CD14-positive monocyte (primary cell): ENCODE measurements around the gene BUB1B. TPM values are rescaled to one million over a fixed set of nuclear protein-coding genes. Genes with fewer than 3 reads are reported as not detected.

ENCODE experiments used
- DNase-seq, 3 donors: peaks; one replicate each; pipeline ENCODE4 v3.0.0-alpha.2; 2011 to 2022
- H2AFZ ChIP-seq: 2 replicates; pipeline ENCODE4 v1.6.0; 2012; ENCODE audit warnings: mild to moderate bottlenecking, low read depth, low read length, inconsistent platforms; ENCODE audit not compliant: insufficient read depth, poor library complexity, severe bottlenecking
- H3K27ac ChIP-seq, 2 donors: 1 replicate in 1 of 2; 2 replicates in 1 of 2; pipeline ENCODE4 v1.5.1; 2012 to 2013; ENCODE audit warnings: low read length in 2 of 2, control low read depth in 1 of 2, inconsistent platforms in 1 of 2, low read depth in 1 of 2, mild to moderate bottlenecking in 1 of 2
- H3K27me3 ChIP-seq, 2 donors: one replicate each; pipeline versions ENCODE4 v1.6.0 to v1.6.1; 2011 to 2013; ENCODE audit warnings: low read length in 2 of 2; ENCODE audit not compliant: control insufficient read depth in 2 of 2, insufficient read depth in 2 of 2
- H3K36me3 ChIP-seq, 2 donors: replicated peaks in 1 of 2; 1 replicate in 1 of 2; 2 replicates in 1 of 2; pipeline versions ENCODE4 v1.5.1 to v1.6.1; 2012 to 2013; ENCODE audit warnings: low read length in 2 of 2, control low read depth in 1 of 2, inconsistent platforms in 1 of 2, mild to moderate bottlenecking in 1 of 2; ENCODE audit not compliant: insufficient read depth in 2 of 2, control insufficient read depth in 1 of 2
- H3K4me1 ChIP-seq, 2 donors: 1 replicate in 1 of 2; 2 replicates in 1 of 2; pipeline versions ENCODE4 v1.5.1 to v1.6.1; 2012 to 2013; ENCODE audit warnings: low read length in 2 of 2, control low read depth in 1 of 2, inconsistent platforms in 1 of 2, mild to moderate bottlenecking in 1 of 2, moderate library complexity in 1 of 2; ENCODE audit not compliant: insufficient read depth in 2 of 2, control insufficient read depth in 1 of 2
- H3K4me2 ChIP-seq: replicated peaks from 2 replicates; pipeline ENCODE3; 2012; ENCODE audit warnings: low read length, moderate library complexity, mild to moderate bottlenecking; ENCODE audit not compliant: poor library complexity, severe bottlenecking; ENCODE audit errors: extremely low read depth
- H3K4me3 ChIP-seq, 3 experiments: fragments of 200-600 bp in 1 of 3; sonication (generic) in 1 of 3; replicated peaks in 1 of 3; 1 replicate in 2 of 3; 2 replicates in 1 of 3; pipeline ENCODE4 v1.5.1; 2011 to 2013; ENCODE audit warnings: low read length in 3 of 3, mild to moderate bottlenecking in 3 of 3, control low read depth in 2 of 3, low read depth in 2 of 3, inconsistent platforms in 1 of 3, moderate library complexity in 1 of 3
- H3K79me2 ChIP-seq: 2 replicates; pipeline ENCODE4 v1.6.0; 2012; ENCODE audit warnings: mild to moderate bottlenecking, control low read depth, inconsistent platforms, low read length, moderate library complexity; ENCODE audit not compliant: insufficient read depth
- H3K9ac ChIP-seq: 2 replicates; pipeline ENCODE4 v1.6.0; 2017; ENCODE audit warnings: low read length, mild to moderate bottlenecking; ENCODE audit not compliant: insufficient read depth, poor library complexity, severe bottlenecking
- H3K9me3 ChIP-seq, 2 donors: replicated peaks in 1 of 2; 1 replicate in 1 of 2; 2 replicates in 1 of 2; pipeline versions ENCODE4 v1.5.1 to v1.6.1; 2012 to 2013; ENCODE audit warnings: low read length in 2 of 2, control low read depth in 1 of 2; ENCODE audit not compliant: control insufficient read depth in 1 of 2, insufficient read depth in 1 of 2
- H4K20me1 ChIP-seq: 2 replicates; pipeline ENCODE4 v1.6.0; 2012; ENCODE audit warnings: mild to moderate bottlenecking, low read length, control low read depth, moderate library complexity; ENCODE audit not compliant: insufficient read depth
- H3K27ac Mint-ChIP-seq, 7 donors: one replicate each; pipeline ENCODE4 v1.8.0; 2020; ENCODE audit warnings: mild to moderate bottlenecking in 7 of 7, mixed read lengths in 7 of 7, moderate library complexity in 6 of 7, inconsistent platforms in 2 of 7
- H3K27me3 Mint-ChIP-seq, 3 donors: one replicate each; pipeline ENCODE4 v1.8.0; 2021 to 2022; ENCODE audit warnings: low read depth in 3 of 3, mild to moderate bottlenecking in 3 of 3, mixed read lengths in 3 of 3, moderate library complexity in 3 of 3, inconsistent platforms in 1 of 3
- H3K36me3 Mint-ChIP-seq, 2 donors: one replicate each; pipeline ENCODE4 v1.8.0; 2020; ENCODE audit warnings: mixed read lengths in 2 of 2, inconsistent platforms in 1 of 2, mild to moderate bottlenecking in 1 of 2
- H3K4me1 Mint-ChIP-seq: one replicate; pipeline ENCODE4 v1.8.0; 2020; ENCODE audit warnings: mild to moderate bottlenecking, mixed read lengths
- H3K4me3 Mint-ChIP-seq, 2 donors: one replicate each; pipeline ENCODE4 v1.8.0; 2020; ENCODE audit warnings: mild to moderate bottlenecking in 2 of 2, mixed read lengths in 2 of 2, moderate library complexity in 1 of 2
- H3K9me3 Mint-ChIP-seq, 7 donors: one replicate each; pipeline ENCODE4 v1.8.0; 2020 to 2022; ENCODE audit warnings: mixed read lengths in 7 of 7, mild to moderate bottlenecking in 6 of 7, moderate library complexity in 6 of 7, inconsistent platforms in 2 of 7
- WGBS: methylation state at CpG from one replicate; pipeline ENCODE4 v1.1.5; 2013; ENCODE audit warnings: missing lambda C conversion rate; ENCODE audit not compliant: insufficient coverage; 5-methylcytosine and 5-hydroxymethylcytosine counted together
- intact Hi-C, 2 donors: fragments of 100-400 bp; cut with micrococcal nuclease; formaldehyde crosslinking; loops; one replicate each; pipeline versions ENCODE4 v1.15.0 to v1.15.1; 2023
- polyA plus RNA-seq, 3 donors: library from polyadenylated mRNA; depleted of rRNA in 1 of 3; unstranded in 2 of 3; stranded (reverse) in 1 of 3; fragments of 300-500 nt in 2 of 3; fragments of >200 nt in 1 of 3; fragmentation: Illumina TruSeq in 2 of 3; gene quantifications; 1 replicate in 2 of 3; 2 replicates in 1 of 3; pipeline ENCODE4 v1.2.3, GENCODE V29; 2012 to 2021
- TF ChIP-seq, protein P1 (sequence below): fragments of 200-600 bp; IDR thresholded peaks from one replicate; pipeline ENCODE4 v1.8.0; 2022; ENCODE audit warnings: antibody characterized with exemption, mild to moderate bottlenecking

The BUB1B gene
- polyA plus RNA-seq, 3 donors = 0.01 to 0.51 TPM; not detected in 1

DNA sequence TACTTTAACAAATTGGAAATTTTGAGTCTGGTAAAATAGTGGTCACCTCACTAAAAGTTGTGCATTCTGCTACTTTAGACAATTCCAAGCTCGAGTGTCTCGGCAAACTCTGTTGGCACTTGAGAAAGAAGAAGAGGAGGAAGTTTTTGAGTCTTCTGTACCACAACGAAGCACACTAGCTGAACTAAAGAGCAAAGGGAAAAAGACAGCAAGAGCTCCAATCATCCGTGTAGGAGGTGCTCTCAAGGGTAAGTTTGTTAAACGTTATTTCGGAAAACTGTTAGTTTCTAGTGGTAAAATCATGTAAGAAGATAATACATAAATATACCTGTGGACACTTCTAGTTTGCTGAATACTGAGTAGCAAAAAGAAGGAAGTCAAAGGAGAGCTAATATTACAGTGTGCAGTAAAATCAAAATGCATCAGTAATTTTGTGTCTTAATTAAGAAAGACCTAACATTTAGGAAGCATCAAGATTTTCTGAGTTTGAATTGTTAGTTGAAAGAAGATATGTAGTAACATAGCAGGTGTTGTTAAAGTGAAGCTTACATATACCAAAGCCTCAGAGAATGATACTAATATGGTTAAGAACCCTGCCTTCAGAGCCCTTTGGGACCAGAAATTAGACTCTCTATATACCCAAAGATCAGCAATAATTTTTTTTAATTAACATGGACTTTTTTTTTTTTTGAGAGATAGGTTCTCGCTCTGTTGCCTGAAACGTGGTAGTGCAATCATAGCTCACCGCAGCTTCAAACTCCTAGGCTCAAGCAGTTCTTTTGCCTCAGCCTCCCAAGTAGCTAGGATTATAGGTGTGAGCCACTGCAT lies 23.0 kb downstream of the BUB1B start:
- H3K9me3 ChIP-seq = no peaks in the 10 kb centered on the region
- H3K27me3 Mint-ChIP-seq = no peaks in the 10 kb centered on the region
- peaks cover 22 to 75% of the 10 kb centered on the region in 2 donors for H3K36me3 Mint-ChIP-seq
- H3K79me2 ChIP-seq = peaks cover 16% of the 10 kb centered on the region
- peak overlapping the region in 1 of 2 donors; percentile 35 for H3K4me3 Mint-ChIP-seq
- intact Hi-C loops = no loop called here
- no peak overlapping the region for H3K9ac ChIP-seq
- H3K4me1 ChIP-seq = no peaks in the 10 kb centered on the region
- peaks cover 30% of the 10 kb centered on the region for H3K4me1 Mint-ChIP-seq
- peak overlapping the region in 1 of 2 donors; percentile 36 for H3K27ac ChIP-seq
- H2AFZ ChIP-seq = peak overlapping the region; percentile 68
- H4K20me1 ChIP-seq = no peaks in the 10 kb centered on the region
- peak overlapping the region; percentile 28 for H3K4me2 ChIP-seq
- 74% methylated on average over 3 of the region's 9 CpGs for WGBS
- no peak for DNase-seq
- H3K4me3 ChIP-seq = no peak overlapping the region
- peak overlapping the region in 4 of 7 donors; percentile 32 to 53 (median 39) for H3K27ac Mint-ChIP-seq
- TF ChIP-seq, protein P1, sequence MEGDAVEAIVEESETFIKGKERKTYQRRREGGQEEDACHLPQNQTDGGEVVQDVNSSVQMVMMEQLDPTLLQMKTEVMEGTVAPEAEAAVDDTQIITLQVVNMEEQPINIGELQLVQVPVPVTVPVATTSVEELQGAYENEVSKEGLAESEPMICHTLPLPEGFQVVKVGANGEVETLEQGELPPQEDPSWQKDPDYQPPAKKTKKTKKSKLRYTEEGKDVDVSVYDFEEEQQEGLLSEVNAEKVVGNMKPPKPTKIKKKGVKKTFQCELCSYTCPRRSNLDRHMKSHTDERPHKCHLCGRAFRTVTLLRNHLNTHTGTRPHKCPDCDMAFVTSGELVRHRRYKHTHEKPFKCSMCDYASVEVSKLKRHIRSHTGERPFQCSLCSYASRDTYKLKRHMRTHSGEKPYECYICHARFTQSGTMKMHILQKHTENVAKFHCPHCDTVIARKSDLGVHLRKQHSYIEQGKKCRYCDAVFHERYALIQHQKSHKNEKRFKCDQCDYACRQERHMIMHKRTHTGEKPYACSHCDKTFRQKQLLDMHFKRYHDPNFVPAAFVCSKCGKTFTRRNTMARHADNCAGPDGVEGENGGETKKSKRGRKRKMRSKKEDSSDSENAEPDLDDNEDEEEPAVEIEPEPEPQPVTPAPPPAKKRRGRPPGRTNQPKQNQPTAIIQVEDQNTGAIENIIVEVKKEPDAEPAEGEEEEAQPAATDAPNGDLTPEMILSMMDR = no peak
- H3K27me3 ChIP-seq = no peaks in the 10 kb centered on the region
- peaks cover 0 to 6% (median 1%) of the 10 kb centered on the region in 7 donors for H3K9me3 Mint-ChIP-seq
- peaks cover 15 to 47% of the 10 kb centered on the region in 2 donors for H3K36me3 ChIP-seq

DNA sequence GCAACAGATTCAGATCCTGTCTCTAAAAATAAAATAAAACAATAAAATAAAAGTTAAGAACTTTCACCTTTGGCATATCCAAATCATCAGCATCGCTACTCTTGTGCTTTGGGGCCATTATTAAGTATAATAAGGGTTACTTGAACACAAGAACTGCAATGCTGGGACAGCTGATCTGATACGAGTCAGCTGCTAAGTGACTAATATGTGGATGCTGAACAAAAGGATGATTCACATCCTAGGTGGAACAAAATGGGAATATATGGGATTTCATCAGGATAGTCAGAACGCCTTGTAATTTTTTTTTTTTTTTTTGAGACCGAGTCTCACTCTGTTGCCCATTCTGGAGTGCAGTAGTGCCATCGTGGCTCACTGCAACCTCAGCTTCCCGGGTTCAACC lies 29.7 kb downstream of the BUB1B start:
- H3K36me3 Mint-ChIP-seq = peaks cover 30 to 71% of the 10 kb centered on the region in 2 donors
- no peaks in the 10 kb centered on the region for H3K4me1 Mint-ChIP-seq
- no peak overlapping the region for H3K27ac ChIP-seq
- no peak overlapping the region for H3K27ac Mint-ChIP-seq
- H3K9me3 Mint-ChIP-seq = no peaks in the 10 kb centered on the region
- H3K4me3 ChIP-seq = no peak overlapping the region
- TF ChIP-seq, protein P1 = no peak
- no peak overlapping the region for H2AFZ ChIP-seq
- H3K27me3 ChIP-seq = no peaks in the 10 kb centered on the region
- H3K9me3 ChIP-seq = no peaks in the 10 kb centered on the region
- no peaks in the 10 kb centered on the region for H4K20me1 ChIP-seq
- peak in 1 of 3 donors; percentile 36 for DNase-seq
- WGBS = 95% methylated on average over 5 of the region's 6 CpGs
- H3K79me2 ChIP-seq = peaks cover 42% of the 10 kb centered on the region
- H3K36me3 ChIP-seq = peaks cover 29 to 80% of the 10 kb centered on the region in 2 donors
- H3K4me2 ChIP-seq = no peak overlapping the region
- H3K4me1 ChIP-seq = no peaks in the 10 kb centered on the region
- intact Hi-C loops = no loop called here
- no peak overlapping the region for H3K9ac ChIP-seq
- H3K4me3 Mint-ChIP-seq = no peak overlapping the region
- no peaks in the 10 kb centered on the region for H3K27me3 Mint-ChIP-seq
